ENCODE results near the gene ARID1B.

DNA sequence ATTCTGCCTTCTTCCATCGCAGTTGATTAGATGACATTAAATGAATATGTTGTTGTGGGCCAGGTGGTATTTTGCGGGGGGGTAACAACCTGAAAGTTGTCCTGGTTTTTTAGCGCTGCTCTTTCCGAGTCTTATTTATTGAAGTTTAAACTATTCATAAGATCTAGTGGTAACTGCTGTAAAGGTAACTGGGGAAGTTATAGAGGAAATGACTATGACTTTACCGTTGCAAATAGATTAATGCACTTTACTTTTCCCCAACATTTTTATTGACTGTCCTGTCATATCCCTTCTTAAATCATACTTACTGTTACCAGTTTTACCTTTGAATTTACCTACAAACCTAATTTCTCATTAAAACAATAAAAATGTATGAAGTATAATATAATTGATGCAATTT, 173.4 kb downstream of the ARID1B start:
- TF ChIP-seq ZNF423 (CRISPR knock-in tag; IDR thresholded peaks at IDR 0.05) (no peak), SP1 (CRISPR knock-in tag; conservative IDR thresholded peaks at IDR 0.05) (no peak)
- TF ChIP-seq, protein P1, sequence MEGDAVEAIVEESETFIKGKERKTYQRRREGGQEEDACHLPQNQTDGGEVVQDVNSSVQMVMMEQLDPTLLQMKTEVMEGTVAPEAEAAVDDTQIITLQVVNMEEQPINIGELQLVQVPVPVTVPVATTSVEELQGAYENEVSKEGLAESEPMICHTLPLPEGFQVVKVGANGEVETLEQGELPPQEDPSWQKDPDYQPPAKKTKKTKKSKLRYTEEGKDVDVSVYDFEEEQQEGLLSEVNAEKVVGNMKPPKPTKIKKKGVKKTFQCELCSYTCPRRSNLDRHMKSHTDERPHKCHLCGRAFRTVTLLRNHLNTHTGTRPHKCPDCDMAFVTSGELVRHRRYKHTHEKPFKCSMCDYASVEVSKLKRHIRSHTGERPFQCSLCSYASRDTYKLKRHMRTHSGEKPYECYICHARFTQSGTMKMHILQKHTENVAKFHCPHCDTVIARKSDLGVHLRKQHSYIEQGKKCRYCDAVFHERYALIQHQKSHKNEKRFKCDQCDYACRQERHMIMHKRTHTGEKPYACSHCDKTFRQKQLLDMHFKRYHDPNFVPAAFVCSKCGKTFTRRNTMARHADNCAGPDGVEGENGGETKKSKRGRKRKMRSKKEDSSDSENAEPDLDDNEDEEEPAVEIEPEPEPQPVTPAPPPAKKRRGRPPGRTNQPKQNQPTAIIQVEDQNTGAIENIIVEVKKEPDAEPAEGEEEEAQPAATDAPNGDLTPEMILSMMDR (IDR thresholded peaks at IDR 0.05) = no peak
- TF ChIP-seq, protein P2, sequence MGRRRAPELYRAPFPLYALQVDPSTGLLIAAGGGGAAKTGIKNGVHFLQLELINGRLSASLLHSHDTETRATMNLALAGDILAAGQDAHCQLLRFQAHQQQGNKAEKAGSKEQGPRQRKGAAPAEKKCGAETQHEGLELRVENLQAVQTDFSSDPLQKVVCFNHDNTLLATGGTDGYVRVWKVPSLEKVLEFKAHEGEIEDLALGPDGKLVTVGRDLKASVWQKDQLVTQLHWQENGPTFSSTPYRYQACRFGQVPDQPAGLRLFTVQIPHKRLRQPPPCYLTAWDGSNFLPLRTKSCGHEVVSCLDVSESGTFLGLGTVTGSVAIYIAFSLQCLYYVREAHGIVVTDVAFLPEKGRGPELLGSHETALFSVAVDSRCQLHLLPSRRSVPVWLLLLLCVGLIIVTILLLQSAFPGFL (CRISPR knock-in tag; IDR thresholded peaks at IDR 0.05; ENCODE audit: borderline replicate concordance) = no peak
- TF ChIP-seq, protein P3, sequence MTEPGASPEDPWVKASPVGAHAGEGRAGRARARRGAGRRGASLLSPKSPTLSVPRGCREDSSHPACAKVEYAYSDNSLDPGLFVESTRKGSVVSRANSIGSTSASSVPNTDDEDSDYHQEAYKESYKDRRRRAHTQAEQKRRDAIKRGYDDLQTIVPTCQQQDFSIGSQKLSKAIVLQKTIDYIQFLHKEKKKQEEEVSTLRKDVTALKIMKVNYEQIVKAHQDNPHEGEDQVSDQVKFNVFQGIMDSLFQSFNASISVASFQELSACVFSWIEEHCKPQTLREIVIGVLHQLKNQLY (CRISPR knock-in tag; IDR thresholded peaks at IDR 0.05) = no peak
- TF ChIP-seq, protein P4, sequence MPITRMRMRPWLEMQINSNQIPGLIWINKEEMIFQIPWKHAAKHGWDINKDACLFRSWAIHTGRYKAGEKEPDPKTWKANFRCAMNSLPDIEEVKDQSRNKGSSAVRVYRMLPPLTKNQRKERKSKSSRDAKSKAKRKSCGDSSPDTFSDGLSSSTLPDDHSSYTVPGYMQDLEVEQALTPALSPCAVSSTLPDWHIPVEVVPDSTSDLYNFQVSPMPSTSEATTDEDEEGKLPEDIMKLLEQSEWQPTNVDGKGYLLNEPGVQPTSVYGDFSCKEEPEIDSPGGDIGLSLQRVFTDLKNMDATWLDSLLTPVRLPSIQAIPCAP (CRISPR knock-in tag; IDR thresholded peaks at IDR 0.05) = no peak
